HG03196 (cell line): ENCODE data around the gene IL1RAPL1.
"Not testable (repeated sequence)": the region's sequence is repeated elsewhere in the genome, so short reads cannot be mapped to it uniquely, and the experiment has no call there.

Source experiments
- ATAC-seq: cut with Tn5 transposase; IDR thresholded peaks from one replicate; pipeline ENCODE4 v1.9.1; 2021; ENCODE audit not compliant: unreplicated experiment

Gene IL1RAPL1

DNA sequence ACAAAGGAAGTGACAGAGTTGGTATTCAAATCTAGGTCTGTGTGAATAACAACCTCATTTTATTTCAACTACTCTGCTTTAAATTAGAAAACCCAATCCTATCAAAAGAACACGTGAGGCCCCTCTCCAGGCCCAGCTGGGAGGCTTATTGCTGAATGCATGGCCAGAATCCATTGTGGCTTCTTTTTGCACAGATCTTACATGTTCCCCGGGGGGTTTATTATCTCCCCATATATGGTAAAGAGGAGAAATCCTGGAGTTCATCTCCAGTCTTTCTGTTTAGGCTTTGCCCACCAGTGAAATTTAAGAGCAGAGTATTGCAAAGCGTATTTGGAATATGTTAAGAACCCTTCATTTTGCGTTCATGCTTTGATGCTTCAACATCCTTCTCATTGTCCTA, 655.6 kb downstream of the IL1RAPL1 start:
- ATAC-seq = no peak

DNA sequence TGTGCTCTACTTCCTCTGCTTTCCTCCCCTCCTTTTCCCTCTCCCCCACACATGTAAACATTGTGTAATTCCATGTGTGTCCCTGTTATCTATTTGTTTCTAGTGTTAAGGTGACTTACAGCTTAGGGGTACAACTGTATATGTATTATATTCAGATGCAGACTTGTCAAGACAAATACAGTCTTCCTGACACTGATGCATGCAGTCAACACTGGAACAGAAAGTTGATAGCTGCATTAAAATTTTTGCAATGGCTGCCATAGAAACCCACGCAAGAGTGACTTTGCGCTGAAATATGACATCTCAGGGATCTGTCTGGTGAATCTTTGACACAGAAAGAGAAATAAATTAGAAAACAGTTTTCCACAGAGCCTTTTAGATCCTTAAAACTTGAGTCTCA, 656.7 kb downstream of the IL1RAPL1 start:
- no peak for ATAC-seq

DNA sequence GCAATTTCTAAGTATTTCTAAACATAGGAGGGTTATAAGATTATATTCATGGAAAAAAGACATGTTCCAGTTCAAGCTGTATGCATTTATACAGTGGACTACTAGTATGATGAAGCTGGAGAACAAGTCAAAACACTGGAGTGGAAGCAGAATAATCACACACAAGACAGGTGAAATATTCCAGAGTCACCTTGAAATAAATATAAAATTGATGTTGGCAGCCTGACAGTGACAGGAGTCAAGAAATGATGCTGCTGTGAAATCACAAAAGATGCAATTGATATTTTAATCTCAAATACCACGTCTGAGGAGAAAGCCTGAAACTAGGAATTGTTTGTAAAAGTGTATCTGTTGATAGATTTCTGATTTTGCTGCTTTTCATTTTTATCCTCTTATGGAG, 667.3 kb downstream of the IL1RAPL1 start:
- ATAC-seq = no peak

DNA sequence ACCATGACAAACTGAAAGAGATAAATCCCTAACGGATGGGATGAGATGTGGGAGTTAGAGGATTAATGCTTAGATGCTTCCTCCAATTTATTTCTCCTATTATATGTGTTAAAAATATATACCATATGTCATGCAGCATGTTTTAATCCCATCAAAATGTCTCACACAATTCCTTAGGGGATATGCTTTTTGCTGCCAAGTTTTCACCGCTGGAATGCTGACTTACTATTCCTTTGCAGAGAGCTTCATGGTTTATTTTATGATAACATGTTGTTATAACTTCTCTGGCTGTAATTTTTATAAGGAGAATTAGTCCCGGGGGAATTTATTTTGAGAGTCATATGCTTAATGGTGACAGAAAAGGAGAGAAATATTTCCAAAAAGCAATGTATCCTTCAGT, 670.3 kb downstream of the IL1RAPL1 start:
- ATAC-seq = no peak

DNA sequence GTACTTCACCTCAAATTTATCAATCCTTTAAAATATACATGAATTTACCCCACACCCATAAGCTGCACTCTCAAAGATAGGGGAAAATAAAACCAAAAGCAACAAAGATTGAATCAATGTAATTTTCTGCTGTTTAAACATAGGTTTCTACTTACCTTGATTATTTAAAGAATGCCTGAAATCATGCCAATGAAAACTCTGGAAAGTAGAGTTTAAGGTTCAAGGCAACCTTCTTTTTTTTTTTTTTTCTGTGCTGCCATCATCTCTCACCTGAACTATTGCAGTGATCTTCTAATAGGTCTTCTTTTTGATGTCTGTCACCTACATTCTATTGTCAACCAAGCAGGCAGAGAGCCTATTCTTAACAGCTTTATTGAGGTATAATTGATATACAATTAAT, 682.1 kb downstream of the IL1RAPL1 start:
- no peak for ATAC-seq

DNA sequence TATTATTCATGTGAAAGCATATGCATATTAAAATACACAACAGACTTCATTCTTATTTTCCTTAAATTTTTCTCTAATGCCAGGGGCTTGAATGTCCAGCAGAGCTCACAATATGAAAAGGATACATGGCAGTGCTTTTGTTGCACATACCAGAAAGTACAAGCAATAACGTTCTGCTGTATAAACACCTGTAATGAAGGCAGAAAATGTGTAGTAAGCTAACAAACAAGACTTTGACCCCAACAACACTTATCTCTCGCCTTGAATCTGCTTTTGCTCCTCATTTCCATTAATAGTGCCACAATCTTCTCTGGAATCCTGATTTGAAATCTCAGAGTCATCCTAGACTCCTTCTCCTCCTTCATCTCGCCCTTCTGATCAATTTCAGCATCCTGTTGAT, 687.3 kb downstream of the IL1RAPL1 start:
- ATAC-seq = no peak

DNA sequence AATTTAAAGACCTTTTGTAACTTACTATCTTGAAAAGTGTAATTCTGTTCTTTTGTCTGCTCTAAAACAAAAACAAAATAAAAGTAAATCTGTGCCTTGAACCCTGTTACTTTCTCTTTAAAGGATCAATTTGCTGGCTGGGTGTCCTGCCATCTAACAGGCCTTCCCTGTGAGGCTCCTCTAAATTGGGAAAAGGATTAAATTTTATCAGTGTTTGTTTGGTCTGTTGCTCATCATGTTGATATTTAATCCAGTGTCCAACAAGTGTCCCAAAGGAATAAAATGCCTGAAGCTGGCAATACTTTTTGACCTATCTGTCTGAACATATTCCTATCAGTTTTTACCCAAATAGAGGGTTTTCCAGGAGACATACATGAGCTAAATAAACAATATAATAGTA, 688.7 kb downstream of the IL1RAPL1 start:
- no peak for ATAC-seq

DNA sequence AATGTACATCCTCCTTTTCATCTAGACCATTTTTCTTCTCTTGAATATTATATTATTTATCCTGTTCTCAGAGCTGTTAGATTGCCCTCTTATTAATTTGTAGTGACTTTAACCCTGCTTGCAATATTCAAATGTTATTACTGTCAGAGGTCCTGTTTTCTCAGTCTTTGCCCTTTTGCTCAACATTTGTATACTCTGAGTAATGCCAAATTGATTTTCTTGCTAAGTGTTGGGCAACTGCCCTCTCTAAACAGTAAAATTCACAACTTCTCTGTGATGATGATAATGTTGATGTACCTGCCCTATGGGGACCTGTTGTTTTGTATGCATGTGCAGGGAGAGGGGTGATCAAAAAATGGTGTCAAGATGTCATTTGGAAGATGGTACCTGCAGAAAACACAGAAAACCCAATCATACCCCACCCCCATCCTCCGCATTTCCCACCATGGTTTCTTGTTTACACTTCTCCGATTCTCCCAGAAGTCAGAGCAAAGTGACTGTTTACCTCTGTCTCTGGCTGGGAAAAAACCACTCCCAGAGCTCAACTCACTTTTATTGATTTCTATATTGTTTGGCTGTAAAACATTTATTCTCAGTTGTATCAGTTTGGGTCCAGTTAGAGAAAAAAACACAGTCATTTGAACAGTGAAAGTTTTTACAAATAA, 694.0 kb downstream of the IL1RAPL1 start:
- ATAC-seq = no peak

DNA sequence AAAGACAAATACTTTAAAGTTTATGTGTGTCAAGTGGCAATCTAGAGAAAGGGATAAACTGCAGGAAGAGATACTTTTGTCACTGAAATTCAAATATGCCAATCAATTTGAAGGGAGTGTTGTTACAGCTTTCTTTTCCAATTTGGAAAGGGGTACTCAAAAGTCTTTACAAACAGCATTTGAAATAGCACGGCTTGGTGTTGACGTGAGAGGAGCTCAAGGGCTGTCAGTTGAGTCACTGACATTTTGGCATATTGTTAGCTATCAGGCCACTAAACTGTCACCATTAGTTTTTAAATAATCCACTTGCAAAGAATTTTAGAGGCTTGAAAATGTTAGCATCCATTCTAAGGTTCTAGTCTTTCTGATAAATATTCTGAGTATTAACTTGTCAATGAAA, 698.4 kb downstream of the IL1RAPL1 start:
- no peak for ATAC-seq

DNA sequence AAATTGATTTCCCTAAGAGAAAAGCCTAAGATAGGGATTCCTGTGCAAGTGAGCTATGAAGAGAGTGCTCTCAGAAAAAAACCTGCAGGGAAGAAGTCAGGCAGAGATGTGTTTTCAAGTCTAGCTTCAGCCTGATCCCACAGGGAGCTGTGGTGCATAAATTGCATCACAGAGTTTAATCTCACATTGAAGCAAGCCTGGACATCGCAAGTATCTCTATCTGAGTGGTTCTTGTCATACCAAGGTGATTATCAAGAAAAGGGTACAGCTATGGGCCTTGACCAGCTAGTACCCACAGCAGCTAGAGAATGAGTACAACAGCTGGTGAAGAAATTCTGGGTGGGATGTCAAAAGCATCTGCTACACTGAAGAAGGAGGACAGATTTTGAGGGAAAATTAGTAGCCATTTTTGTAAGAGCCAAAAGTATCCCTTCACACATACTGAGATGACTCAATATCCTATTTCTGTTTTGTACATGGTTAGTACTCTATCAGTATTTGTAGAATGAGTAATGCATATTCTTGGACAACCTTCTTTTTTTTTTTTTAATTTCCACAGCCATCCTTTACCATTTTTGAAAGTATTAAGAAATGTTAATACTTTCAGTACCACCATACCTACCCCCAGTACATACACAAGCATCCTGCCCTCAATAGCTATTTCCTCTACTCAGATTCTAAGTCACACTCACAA, 708.9 kb downstream of the IL1RAPL1 start:
- ATAC-seq = no peak

DNA sequence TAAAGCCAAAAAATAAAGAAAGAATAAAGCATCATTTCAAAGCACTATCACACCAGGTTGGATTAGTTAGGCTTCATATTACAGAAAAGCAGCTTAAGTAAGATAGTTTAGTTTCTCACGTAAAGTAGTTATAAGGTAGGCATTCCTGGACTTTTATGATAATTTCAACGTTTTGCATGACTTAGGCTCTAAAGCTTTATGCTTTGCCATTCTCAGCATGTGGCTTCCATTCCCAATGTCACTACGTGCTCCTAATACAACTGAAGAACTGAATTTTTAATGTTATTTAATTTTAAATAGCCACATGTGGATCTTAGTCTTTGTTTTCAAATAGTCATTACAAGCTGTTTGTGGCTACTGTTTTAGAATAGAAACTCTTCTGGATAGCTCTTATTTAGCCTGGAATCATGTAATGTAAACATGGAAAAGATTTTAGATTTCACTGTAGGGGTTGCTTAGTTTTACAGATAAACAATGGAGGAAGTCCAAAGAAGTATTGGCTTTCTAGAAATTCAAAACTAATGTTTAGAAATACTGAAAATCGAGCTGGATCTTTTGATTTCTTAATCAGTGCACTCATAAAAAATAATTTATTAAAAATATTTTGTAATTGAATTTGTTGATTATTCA, 710.0 kb downstream of the IL1RAPL1 start:
- no peak for ATAC-seq

DNA sequence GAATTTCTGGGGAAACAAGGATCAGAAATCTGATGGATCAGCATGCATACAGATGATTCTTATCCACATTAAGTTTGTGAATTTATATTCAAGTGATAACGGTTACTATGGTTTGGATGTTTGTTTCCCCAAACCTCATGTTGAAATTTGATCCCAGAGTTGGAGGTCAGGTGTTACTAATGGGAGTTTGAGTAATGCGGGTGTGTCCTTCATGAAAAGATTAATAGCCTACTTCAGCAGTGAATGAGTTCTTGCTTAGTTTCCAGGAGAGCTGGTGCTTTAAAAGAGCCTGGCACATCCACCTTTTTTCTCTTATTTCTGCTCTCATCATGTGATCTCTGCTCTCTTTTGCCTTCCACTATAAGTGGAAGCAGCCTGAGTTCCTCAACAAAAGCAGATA, 712.4 kb downstream of the IL1RAPL1 start:
- ATAC-seq = no peak

DNA sequence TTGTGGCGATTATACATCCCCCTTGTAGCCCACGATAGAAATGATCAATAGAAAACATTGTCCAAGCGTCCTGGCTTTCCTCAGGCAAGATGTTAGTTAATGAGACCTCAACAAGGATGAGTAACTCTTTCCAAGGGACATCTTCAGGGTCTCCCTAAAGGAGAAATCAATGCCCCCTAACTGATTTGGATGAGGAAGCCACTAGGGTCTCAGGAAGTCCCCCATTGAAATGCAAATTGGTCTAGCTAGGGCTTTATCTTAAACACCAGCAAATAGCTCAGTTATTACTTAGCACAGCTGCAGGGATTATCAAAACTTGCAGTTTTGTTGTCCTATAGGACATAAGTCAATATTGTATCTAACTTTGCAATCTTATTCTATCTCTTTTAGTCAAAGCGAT, 721.5 kb downstream of the IL1RAPL1 start:
- ATAC-seq = no peak

DNA sequence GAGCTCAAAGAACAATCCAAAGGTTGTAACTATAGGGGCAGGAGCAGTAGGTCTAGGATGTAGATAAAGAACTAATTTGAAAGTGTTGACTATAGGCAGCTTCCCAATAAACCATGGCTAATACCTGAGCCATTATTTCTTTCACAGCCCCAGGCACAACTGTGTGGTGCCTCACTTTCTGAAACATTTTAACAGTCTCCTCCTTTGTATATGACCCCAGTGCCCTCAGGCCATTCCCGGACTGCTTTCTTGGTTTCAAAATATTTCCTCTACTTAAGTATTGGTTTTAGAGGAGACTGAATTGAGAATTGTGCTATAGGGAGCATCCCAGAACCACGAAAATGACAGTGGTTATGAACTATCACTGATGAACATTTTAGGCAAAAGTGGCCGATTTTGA, 728.7 kb downstream of the IL1RAPL1 start:
- no peak for ATAC-seq

DNA sequence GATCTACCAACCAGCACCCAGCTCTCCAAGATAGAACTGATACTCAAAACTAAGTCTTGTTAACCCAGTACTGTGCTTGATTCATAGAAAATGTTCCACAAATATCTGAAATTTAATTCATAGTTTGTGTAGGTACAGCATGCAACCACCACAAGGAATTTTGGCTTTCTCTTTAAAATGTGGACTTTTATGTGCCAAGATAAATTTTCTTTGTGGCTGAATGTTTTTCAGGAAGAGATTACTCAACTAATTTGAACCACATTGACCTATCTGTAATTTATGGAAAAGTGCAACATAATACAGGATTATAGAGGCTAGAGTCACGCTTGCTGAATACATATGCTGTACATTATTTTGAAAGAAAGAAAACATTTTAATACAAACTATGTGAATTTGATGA, 730.8 kb downstream of the IL1RAPL1 start:
- ATAC-seq = no peak

DNA sequence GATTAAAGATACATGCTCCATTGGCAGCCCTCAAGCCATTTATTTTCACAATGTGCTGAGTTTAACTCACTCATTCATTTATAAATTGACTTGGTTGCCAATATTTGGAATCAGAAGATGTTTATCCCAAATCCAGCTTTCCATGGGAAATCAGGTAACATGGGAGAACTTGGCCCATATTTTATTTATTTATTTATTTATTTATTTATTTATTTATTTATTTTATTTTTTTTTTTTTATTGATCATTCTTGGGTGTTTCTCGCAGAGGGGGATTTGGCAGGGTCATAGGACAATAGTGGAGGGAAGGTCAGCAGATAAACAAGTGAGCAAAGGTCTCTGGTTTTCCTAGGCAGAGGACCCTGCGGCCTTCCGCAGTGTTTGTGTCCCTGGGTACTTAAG, 745.2 kb downstream of the IL1RAPL1 start:
- not testable (repeated sequence) for ATAC-seq

DNA sequence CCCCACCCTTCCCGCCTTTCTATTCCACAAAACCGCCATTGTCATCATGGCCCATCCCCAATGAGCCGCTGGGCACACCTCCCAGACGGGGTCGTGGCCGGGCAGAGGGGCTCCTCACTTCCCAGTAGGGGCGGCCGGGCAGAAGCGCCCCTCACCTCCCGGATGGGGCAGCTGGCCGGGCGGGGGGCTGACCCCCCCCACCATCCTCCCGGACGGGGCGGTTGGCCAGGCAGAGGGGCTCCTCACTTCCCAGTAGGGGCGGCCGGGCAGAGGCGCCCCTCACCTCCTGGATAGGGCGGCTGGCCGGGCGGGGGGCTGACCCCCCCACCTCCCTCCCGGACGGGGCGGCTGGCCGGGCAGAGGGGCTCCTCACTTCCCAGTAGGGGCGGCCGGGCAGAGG, 745.8 kb downstream of the IL1RAPL1 start:
- ATAC-seq = not testable (repeated sequence)

DNA sequence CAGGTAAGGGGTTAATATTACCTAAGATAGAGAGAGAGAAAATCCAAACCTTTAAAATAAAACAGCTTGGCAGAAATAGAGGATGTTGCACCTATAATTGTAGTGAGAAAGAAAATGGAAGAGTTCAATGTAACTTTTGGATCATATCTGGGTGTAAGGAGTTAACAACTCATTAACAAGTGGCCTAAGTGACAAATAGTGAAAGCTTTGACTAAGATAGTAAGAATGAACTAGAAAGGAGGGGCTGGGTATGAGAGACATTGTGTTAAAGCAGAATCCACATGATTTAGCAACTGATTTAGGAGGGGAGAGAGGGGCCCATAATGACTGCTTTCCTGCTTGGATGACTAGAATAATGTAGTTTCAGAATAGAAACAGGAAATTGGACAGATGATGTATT, 761.0 kb downstream of the IL1RAPL1 start:
- ATAC-seq = no peak

DNA sequence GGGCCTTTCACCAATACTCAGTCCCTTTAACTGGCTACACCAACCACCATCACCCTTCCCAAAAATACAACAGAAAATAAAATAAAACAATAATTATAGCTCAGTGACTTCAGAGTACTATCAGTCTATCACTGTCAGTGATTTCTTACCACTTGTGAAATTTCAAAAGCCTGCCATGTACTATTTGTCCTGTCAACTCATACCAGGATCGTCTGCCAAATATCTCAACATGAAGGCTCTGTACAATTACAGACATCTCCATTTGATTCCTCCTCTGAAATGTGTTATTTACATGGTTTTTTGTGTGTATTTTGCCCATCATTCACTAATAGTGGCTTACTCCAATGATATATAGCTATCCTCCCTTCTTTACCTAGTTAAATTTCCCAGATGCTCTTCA, 772.0 kb downstream of the IL1RAPL1 start:
- no peak for ATAC-seq

DNA sequence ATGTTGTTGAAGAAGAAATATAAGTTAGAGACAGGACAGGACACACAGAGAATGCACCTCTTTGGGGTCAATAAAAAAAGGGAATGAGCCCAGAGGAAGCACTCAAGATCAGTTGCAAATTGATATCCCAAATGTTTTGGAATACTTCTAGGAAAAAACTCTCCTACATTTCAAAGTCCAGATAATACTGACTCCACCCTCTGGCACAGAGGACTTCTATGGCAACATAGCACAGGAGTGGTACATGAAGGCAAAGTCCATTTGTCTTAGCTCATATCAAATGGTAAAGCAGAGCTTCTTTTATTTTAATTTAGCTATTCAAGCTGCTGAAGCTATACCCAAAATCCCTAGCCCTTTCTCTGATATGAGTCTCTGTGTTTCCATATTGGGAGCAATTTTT, 787.5 kb downstream of the IL1RAPL1 start:
- ATAC-seq = not testable (repeated sequence)

DNA sequence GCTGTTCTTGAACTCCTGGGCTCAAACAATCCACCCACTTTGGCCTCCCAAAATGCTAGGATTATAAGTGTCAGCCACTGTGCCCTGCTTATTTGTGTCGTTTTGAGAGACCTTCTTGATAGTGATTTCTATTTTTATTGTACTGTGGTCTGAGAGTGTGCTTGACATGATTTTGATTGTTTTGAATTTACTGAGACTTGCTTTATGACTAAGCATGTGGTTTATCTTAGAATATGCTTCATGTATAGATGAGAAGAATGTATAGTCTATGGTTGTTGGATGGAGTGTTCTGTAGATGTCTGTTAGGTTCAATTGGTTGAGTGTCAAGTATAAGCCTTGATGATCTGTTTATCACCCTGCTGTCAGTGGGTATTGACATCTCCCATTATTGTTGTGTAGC, 789.3 kb downstream of the IL1RAPL1 start:
- no peak for ATAC-seq

DNA sequence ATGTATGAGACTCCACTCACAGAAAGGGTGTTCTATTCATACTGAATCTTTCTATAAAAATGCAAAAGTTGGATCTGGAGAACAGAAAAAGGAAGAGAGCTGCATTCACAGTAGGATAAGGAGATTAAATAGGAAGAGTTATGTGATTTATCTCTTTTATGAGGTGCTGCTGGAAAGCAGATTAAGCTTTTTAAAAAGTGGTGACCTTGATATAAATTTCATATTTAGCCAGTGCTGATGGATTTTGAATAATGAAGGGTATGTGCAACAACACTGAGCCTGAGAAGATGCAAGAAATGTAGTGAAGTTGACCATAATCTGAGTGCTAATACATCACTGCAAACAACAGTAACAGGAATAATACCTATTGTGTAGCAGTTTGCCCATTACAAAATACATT, 795.6 kb downstream of the IL1RAPL1 start:
- no peak for ATAC-seq
